ENCODE measurements around the gene SCG3.

SCG3 gene

GRCh38 chr15:51731549-51732267 lies 50.4 kb downstream of the SCG3 start:
- no peak for DNase-seq

- DNase-seq = no peak
Measured at GRCh38 chr15:51732646-51733045, 51.3 kb downstream of the SCG3 start.

DNA sequence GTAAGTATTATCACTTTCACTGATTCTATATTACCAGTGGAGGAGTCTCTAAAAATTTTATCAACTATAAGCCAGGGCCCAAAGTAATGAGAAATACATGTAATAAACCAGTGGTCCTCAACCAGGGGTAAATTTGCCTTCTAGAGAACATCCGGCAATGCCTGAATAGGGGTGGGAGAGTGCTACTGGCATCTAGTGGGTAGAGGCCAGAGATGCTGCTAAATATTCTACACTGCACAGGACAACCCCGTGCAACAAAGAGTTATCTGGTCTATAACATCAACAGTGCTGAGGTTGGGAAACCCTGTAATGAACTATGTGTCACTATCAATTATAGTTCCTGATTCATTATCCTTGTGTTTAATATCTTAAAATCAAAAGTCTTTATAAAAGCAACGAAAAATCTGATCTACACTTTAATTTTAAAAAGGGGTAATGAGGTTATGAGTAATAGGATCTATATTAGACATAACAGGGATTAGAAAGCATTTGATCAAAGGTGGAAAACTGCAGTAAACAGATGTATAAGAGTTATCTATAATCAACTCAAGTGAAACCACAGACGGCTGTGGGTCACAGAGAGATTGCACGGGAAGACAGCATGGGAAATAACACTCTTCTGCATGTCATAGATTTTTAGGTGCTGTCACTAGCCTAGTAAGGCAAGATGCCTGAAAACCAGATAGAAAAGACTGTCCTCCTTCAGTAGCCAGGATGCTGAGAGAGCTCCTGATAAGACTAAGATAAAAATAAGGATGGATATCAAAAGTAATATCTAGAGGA lies 54.1 kb downstream of the SCG3 start:
- no peak for DNase-seq

DNA sequence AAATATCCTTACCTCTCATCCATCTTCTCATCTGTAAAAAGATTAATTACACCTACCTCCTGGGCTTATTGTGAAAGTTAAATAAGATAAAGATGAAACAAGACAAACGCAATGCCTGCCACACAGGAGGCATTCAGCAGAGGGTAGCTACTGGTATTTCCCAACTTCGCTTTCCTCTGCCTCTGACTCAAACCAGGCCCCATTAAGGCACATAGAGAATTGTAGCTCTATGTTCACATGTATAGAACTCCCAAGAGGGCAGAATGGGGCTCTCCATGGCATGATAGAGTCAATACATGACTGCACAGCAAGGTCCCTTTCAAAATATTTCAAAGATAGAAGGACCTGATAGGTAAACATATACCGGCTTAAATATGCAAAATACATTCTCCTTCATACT lies 54.8 kb downstream of the SCG3 start:
- no peak for DNase-seq

DNA sequence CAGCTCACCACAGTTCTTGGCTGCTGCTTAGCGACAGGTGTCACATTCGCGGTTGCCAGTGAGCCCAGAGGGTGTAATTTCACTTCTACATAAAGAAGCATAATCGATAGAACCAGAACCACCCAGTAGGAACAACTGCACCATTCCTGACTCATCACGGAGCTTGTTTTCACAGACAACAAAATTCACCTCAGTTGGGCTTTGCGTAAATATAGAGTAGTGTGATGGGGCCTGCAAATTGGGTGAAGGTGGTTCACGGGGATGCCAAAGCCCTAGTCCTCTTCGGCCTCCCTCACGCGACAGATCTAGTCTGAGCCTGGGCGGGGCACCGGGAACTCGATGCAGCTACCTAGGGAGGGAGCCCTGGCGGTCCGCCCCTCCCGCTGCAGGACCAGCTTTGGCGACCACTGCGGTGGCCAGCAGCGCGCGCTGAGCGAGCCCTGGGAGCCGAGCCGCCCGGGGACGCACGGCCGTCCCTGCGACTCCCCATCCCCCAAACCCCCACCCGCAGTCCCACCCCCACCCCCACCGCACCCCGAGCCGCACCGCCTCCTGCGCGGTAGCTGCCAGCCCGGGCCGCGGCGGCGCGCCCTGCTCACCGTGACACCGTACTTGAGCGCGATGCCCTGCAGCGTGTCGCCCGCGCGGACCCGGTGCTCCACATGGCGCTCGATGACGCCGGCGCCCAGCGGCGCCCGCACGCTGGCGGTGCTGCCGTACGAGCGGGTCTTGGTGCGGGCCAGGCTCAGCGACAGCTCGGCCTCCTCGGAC lies 55.6 kb downstream of the SCG3 start:
- DNase-seq = peak; percentile 60

DNA sequence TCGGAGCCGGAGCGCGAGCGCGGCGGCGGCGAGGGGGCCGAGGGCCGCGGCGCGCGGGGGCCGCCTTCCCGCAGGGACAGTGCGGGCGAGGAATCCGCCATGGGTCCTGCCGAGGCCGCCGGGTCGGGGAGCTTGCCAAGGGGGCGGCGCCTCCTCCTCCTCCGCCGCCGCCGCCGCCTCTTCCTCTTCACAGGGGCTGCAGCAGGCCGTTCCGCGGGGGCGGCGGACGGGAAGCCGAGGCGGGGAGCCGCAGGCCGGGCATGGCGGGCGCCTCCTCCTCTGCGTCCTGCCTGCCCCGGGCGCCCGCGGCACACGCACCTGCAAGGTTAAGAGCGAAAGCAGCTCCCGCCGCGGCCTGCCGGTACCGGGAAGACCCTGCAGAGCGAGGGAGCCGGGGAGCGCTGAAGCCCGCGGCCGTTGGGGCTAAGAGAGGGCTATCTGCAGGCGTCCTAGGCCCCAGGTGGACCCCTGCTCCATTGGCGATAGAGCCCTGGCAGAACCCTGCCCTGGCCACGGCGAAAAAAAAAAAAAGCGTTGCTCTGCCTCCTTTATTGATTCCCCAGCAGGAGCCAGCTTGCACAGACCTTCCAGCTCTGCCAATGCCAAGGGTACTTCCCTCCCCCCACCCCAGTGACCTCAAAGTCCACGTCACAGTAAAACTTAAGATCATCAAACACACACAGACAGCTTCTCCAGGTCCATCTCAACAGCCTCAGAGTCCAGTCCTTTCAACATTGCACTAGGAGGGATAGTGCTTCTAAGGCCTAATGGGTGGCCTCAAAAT lies 56.4 kb downstream of the SCG3 start, which contains the start of gene LYSMD2:
TSS of gene LYSMD2 (minus strand) at position 134 of the 784 bp plus-strand sequence. CDS start at position 101, 33 bp downstream.
- DNase-seq = peak; percentile 78

- no peak for DNase-seq
Measured at GRCh38 chr15:51738553-51738952, 57.2 kb downstream of the SCG3 start.

GRCh38 chr15:51739061-51739712 lies 57.9 kb downstream of the SCG3 start:
- DNase-seq = no peak

DNA sequence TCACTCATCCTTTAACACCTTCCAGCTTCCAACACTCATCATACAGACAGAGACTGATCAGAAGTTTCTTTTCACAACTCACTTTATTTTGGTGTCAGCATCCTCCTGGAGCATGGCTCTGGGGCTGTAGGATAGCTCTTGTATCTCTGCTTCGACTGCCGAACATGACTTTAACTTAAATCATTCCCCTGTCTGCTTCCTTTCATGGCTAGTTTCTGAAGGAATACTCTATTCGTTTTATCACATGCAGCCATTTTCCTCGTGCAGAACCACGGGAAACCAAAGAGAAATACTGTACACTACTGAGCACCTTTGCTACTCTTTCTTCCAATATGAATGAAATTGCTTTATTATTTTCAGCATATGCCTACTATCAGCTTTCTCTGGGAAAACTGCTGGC lies 68.0 kb downstream of the SCG3 start:
- DNase-seq = no peak

GRCh38 chr15:51750186-51750585 lies 68.9 kb downstream of the SCG3 start:
- DNase-seq = no peak

- peak; percentile 65 for DNase-seq
Measured at GRCh38 chr15:51750792-51751696, 69.7 kb downstream of the SCG3 start, which contains the start of gene TMOD2. TMOD2 (plus strand) TSS chr15:51751597; CDS start chr15:51766442, 14,845 bp downstream.

DNA sequence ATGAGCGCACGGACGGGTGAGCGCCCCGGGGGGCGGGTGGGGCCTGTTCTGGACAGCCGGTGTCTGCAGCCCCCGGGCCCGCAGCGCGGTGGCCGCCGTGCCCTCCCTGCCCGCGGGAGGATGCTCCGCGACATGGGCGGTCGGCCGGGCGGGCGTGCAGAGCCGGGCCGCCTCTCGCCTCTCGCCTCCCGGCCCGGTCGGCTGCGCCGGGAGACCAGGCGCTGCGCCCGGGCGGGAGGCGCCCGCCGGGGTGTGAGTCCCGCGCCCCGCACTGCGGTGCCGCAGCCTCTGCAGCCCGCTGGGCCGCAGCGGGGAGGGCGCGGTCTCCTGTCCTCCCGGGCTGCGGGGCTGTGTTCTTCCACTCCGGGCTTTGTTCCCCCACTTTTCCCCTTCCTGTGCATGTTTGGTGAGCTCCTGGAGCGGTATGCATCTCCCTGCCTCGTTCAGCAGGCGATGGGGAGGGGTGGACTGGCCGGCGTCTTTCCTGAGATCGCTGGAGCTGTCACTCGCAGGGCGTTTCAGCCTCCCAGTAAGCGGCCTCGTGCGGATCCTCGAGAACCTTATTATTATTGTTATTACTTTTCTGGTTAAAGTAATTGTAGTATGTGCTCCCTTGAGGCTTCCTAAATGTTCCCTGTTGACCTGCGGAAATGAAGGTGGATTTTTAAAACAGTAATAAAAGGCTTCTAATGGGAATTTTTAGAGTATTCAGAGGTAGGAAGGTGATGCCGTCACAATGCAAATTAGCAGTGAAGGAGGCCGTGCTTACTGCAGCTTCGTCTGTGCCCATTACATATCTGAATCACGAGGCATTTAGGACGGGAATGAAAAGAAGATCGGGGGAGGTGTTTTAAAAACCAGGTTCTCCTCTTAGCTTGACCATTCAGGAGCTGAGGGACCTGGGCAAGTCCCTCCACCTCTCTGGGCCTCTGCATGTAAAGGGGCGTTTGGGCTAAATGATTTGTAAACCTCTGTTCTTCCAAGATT lies 70.7 kb downstream of the SCG3 start:
- DNase-seq = no peak

- no peak for DNase-seq
Measured at GRCh38 chr15:51752888-51753287, 71.6 kb downstream of the SCG3 start.

DNA sequence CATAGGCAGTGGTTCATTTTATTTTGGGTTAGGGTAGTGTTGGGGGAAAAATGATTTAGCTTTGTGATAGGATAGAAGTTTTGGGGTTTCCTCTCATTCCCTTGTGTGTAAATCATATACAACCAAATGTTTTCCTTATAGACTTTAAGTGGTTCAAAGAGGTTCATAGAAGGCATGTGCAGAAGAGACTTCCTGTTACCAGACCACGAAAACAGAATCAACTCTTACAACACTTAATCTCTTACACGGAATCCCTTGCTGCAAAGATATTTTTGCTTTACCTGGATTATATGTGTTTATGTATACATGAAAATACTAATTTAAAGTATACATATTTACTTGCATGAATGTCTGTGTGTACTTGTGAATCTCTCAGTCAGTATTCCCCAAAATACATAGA lies 73.0 kb downstream of the SCG3 start:
- no peak for DNase-seq

- no peak for DNase-seq
Measured at GRCh38 chr15:51755790-51756189, 74.5 kb downstream of the SCG3 start.

GRCh38 chr15:51756482-51756881 lies 75.2 kb downstream of the SCG3 start:
- no peak for DNase-seq

GRCh38 chr15:51757450-51757849 lies 76.1 kb downstream of the SCG3 start:
- no peak for DNase-seq

- DNase-seq = no peak
Measured at GRCh38 chr15:51758645-51759044, 77.3 kb downstream of the SCG3 start.

DNA sequence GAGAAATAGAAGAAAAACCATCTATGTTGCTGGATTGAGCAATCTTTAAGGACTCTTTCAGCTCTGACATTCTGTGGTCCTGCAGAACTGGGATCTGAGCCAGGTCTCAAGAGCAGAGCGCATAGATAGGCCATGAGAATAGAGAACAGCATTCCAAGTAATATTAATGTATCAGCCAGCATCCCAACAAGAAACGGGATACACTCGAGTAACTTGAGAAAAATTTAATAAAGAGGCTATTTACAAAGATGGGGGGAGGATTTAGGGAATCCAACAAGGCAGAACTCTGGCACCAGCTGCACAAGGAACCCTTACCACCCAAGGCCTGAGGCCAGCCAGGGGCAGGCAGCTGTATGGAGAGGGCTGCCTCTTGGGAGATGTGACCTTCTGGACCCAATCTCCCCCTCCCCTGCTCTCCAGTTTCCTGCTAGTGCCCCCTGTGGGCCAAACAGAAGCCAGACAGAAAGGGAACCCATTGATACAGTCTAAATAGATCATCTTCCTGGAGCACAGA lies 78.3 kb downstream of the SCG3 start:
- no peak for DNase-seq

Data from stimulated activated CD4-positive, alpha-beta T cell treated with anti-CD3 and anti-CD28 coated beads, Interleukin-4, amount 100 ng/mL, for 1 hour (primary cell).